Tongue (tissue), 2 donors: ENCODE measurements around the gene TDRD7. TPM values are rescaled to one million over a fixed set of nuclear protein-coding genes. Genes with fewer than 3 reads are reported as not detected.

ENCODE experiments used
- DNase-seq: peaks from one replicate; pipeline ENCODE4 v3.0.0-alpha.2; 2015
- total RNA-seq: library from RNA; depleted of rRNA; stranded (reverse); fragments of >200 nt; gene quantifications from one replicate; pipeline ENCODE4 v1.2.3, GENCODE V29; 2014

TDRD7 gene
- total RNA-seq, 1 donor from 2014 or later: 10.4 TPM

- DNase-seq: no peak
These were observed 23.8 kb upstream of the TDRD7 start for GRCh38 chr9:97387936-97388684.

- no peak for DNase-seq
These were observed 23.1 kb upstream of the TDRD7 start for GRCh38 chr9:97388721-97389238.

GRCh38 chr9:97389249-97389648 lies 22.6 kb upstream of the TDRD7 start:
- no peak for DNase-seq

GRCh38 chr9:97390791-97391406 lies 21.0 kb upstream of the TDRD7 start:
- DNase-seq: no peak

- no peak for DNase-seq
These were observed 17.0 kb upstream of the TDRD7 start for GRCh38 chr9:97394881-97395280.

- no peak for DNase-seq
These were observed 16.2 kb upstream of the TDRD7 start for GRCh38 chr9:97395745-97396144.

GRCh38 chr9:97396256-97396655 lies 15.6 kb upstream of the TDRD7 start:
- no peak for DNase-seq

- no peak for DNase-seq
These were observed 14.7 kb upstream of the TDRD7 start for GRCh38 chr9:97397220-97397619.

GRCh38 chr9:97398999-97399758 lies 12.7 kb upstream of the TDRD7 start:
- peak; percentile 58 for DNase-seq

- DNase-seq: no peak
These were observed 8.1 kb upstream of the TDRD7 start for GRCh38 chr9:97403746-97404316.

GRCh38 chr9:97405551-97405950 lies 6.3 kb upstream of the TDRD7 start:
- DNase-seq: no peak

- no peak for DNase-seq
These were observed 5.2 kb upstream of the TDRD7 start for GRCh38 chr9:97406620-97407177.

- no peak for DNase-seq
These were observed 3.3 kb upstream of the TDRD7 start for GRCh38 chr9:97408562-97408961.

- DNase-seq: no peak
These were observed 482 bp upstream of the TDRD7 start for GRCh38 chr9:97411440-97411788.

GRCh38 chr9:97412626-97413385 lies 910 bp downstream of the TDRD7 start:
- no peak for DNase-seq

- no peak for DNase-seq
These were observed 1.6 kb downstream of the TDRD7 start for GRCh38 chr9:97413462-97413861.

GRCh38 chr9:97415146-97415545 lies 3.2 kb downstream of the TDRD7 start:
- no peak for DNase-seq

- no peak for DNase-seq
These were observed 7.0 kb downstream of the TDRD7 start for GRCh38 chr9:97418880-97419279.

- no peak for DNase-seq
These were observed 7.5 kb downstream of the TDRD7 start for GRCh38 chr9:97419309-97419867.

GRCh38 chr9:97425336-97425972 lies 13.6 kb downstream of the TDRD7 start:
- DNase-seq: no peak

- no peak for DNase-seq
These were observed 14.1 kb downstream of the TDRD7 start for GRCh38 chr9:97425973-97426336.
